ENCODE results near the gene DGKD. TPM values are rescaled to one million over a fixed set of nuclear protein-coding genes. Genes with fewer than 3 reads are reported as not detected.

DGKD gene
- total and polyA plus RNA-seq, 2 donors (not counting 1 experiment from before 2014, with no cell fraction given) = 224 to 396 TPM

DNA sequence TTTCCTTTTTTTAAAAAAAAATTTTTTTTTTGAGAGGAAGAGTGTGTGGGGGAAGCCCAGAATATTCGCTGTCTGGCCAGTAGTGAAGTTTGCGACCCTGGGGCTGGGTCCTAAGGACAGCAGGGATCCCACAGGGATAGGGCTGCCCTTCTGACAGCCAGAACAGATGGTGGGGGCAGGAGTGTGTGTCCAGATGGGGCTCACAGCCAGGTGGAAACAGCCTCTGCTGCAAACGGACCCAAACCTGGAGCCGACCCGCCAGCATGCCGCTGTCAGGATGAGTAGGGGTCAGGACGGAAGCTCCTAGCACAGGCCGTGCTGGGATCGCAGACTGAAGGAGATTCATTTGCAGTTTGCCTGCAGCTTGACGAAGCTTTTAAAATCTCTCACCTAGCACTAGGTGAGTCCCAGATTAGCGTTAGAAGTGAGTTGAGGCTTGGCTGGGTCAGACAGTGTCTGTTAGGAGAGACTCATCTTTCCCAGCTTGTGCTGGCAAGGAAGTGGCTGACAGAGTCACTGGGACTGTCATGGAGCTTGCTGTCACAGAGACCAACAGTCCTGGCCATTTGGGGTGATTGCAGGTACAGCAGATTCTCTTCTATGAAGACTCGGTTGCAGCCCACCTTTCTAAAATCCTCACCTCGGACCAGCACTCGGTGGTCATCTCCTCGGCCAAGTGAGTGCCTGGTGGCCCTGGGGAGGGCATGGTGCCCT, 93.4 kb downstream of the DGKD start:
- Histone ChIP-seq H4K20me1 (ENCODE audit: control insufficient read depth, insufficient read depth, low read length, poor library complexity, severe bottlenecking) (peaks cover 98% of the 10 kb centered on the region), H3K9me3 (ENCODE audit: control extremely low read depth in 1 of 3, control insufficient read depth in 2 of 3, insufficient read depth in 1 of 3, low read length in 2 of 3) (no peaks in the 10 kb centered on the region), H3K36me3 (replicated peaks in 1 of 2; ENCODE audit: control extremely low read depth in 1 of 2, control insufficient read depth in 1 of 2, extremely low read depth in 1 of 2, insufficient read depth in 2 of 2, low read length in 1 of 2) (peaks cover 8 to 97% of the 10 kb centered on the region in 2 experiments), H3K9ac (ENCODE audit: low read length) (no peak overlapping the region), H2AFZ (ENCODE audit: insufficient read depth, low read depth, low read length, poor library complexity, severe bottlenecking) (no peak overlapping the region), H3K4me2 (replicated peaks; ENCODE audit: low read depth, low read length, poor library complexity, severe bottlenecking) (no peak overlapping the region), H3K27me3 (replicated peaks in 1 of 4; ENCODE audit: control extremely low read depth in 1 of 4, control insufficient read depth in 3 of 4, insufficient read depth in 4 of 4, low read length in 3 of 4) (no peaks in the 10 kb centered on the region), H3K4me3 (ENCODE audit: control extremely low read depth in 1 of 5, extremely low read depth in 1 of 5, insufficient read depth in 1 of 5, low read depth in 2 of 5, low read length in 4 of 5) (no peak overlapping the region), H3K4me1 (ENCODE audit: control insufficient read depth in 2 of 2, insufficient read depth in 2 of 2, low read length in 2 of 2) (peaks cover 5 to 8% of the 10 kb centered on the region in 2 donors), H3K27ac (ENCODE audit: low read length in 2 of 2) (no peak overlapping the region), H3K79me2 (ENCODE audit: control insufficient read depth, insufficient read depth, low read length) (peaks cover 88% of the 10 kb centered on the region)
- intact Hi-C loops (cut with micrococcal nuclease) = loop anchor here (10.0 kb wide), 1 partner anchor 63 kb away; no protein-coding TSS in a partner anchor
- ChIA-PET POLR2A (interaction anchor here (0.6 kb wide), 1 partner anchor 12 kb away, joined by 8 read pairs; no protein-coding TSS in a partner anchor), CTCF (interaction anchor here (0.7 to 16.7 kb wide), 7 partner anchors 7 to 264 kb away, joined by 3 to 426 read pairs (median 5); partner anchors contain the start of genes UGT1A5 and USP40)
- H3K9me3 Mint-ChIP-seq (ENCODE audit: insufficient read depth) = no peaks in the 10 kb centered on the region
- ATAC-seq (ENCODE audit: low read depth) = no peak
- TF ChIP-seq, protein P1, sequence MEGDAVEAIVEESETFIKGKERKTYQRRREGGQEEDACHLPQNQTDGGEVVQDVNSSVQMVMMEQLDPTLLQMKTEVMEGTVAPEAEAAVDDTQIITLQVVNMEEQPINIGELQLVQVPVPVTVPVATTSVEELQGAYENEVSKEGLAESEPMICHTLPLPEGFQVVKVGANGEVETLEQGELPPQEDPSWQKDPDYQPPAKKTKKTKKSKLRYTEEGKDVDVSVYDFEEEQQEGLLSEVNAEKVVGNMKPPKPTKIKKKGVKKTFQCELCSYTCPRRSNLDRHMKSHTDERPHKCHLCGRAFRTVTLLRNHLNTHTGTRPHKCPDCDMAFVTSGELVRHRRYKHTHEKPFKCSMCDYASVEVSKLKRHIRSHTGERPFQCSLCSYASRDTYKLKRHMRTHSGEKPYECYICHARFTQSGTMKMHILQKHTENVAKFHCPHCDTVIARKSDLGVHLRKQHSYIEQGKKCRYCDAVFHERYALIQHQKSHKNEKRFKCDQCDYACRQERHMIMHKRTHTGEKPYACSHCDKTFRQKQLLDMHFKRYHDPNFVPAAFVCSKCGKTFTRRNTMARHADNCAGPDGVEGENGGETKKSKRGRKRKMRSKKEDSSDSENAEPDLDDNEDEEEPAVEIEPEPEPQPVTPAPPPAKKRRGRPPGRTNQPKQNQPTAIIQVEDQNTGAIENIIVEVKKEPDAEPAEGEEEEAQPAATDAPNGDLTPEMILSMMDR (IDR thresholded peaks at IDR 0.05) = no peak
- no peak for TF ChIP-seq EZH2 (IDR thresholded peaks at IDR 0.05; ENCODE audit: borderline replicate concordance, insufficient read depth, low read depth, low read length, poor library complexity, severe bottlenecking)
- no peak overlapping the region for H3K4me3 Mint-ChIP-seq
- 96% methylated on average over 15 of the region's 15 CpGs for WGBS (ENCODE audit: insufficient coverage)
- no peak overlapping the region for H3K27ac Mint-ChIP-seq
- no peaks in the 10 kb centered on the region for H3K27me3 Mint-ChIP-seq
- peaks cover 13% of the 10 kb centered on the region for H3K4me1 Mint-ChIP-seq
- DNase-seq = no peak

DNA sequence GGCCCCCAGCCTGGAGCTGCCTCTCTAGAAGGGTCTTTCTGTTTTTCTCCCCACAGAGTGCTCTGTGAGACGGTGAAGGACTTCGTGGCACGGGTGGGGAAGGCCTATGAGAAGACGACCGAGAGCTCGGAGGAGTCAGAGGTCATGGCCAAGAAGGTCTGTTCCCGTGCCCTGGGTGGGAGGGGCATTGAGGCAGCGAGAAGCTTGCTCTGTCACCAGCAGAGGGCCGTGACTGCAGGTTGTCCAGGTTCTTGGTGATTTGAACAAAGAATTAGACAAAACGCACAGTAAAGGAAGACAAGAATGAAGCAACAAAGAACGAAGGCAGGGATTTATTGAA, 93.9 kb downstream of the DGKD start:
- POLR2A ChIA-PET = interaction anchor here (0.6 kb wide), 1 partner anchor 11 kb away, joined by 8 read pairs; no protein-coding TSS in a partner anchor
- H3K27ac Mint-ChIP-seq = no peak overlapping the region

More for the DNA sequence above, 93.9 kb downstream of the DGKD start:
- H3K4me3 Mint-ChIP-seq = no peak overlapping the region
- peaks cover 10% of the 10 kb centered on the region for H3K4me1 Mint-ChIP-seq
- Histone ChIP-seq H3K4me2 (replicated peaks; ENCODE audit: low read depth, low read length, poor library complexity, severe bottlenecking) (no peak overlapping the region), H3K9ac (ENCODE audit: low read length) (no peak overlapping the region), H3K79me2 (ENCODE audit: control insufficient read depth, insufficient read depth, low read length) (peaks cover 89% of the 10 kb centered on the region), H3K4me3 (ENCODE audit: control extremely low read depth in 1 of 5, extremely low read depth in 1 of 5, insufficient read depth in 1 of 5, low read depth in 2 of 5, low read length in 4 of 5) (no peak overlapping the region), H3K36me3 (replicated peaks in 1 of 2; ENCODE audit: control extremely low read depth in 1 of 2, control insufficient read depth in 1 of 2, extremely low read depth in 1 of 2, insufficient read depth in 2 of 2, low read length in 1 of 2) (peaks cover 13 to 98% of the 10 kb centered on the region in 2 experiments), H3K27me3 (replicated peaks in 1 of 4; ENCODE audit: control extremely low read depth in 1 of 4, control insufficient read depth in 3 of 4, insufficient read depth in 4 of 4, low read length in 3 of 4) (no peaks in the 10 kb centered on the region), H3K27ac (ENCODE audit: low read length in 2 of 2) (no peak overlapping the region), H3K4me1 (ENCODE audit: control insufficient read depth in 2 of 2, insufficient read depth in 2 of 2, low read length in 2 of 2) (peaks cover 3 to 8% of the 10 kb centered on the region in 2 donors), H3K9me3 (ENCODE audit: control extremely low read depth in 1 of 3, control insufficient read depth in 2 of 3, insufficient read depth in 1 of 3, low read length in 2 of 3) (no peaks in the 10 kb centered on the region), H4K20me1 (ENCODE audit: control insufficient read depth, insufficient read depth, low read length, poor library complexity, severe bottlenecking) (peaks cover 99% of the 10 kb centered on the region), H2AFZ (ENCODE audit: insufficient read depth, low read depth, low read length, poor library complexity, severe bottlenecking) (no peak overlapping the region)
- DNase-seq (no peak), ATAC-seq (ENCODE audit: low read depth) (no peak)
- CTCF ChIA-PET = interaction anchor here (0.8 to 16.7 kb wide), 6 partner anchors 8 to 264 kb away, joined by 3 to 426 read pairs (median 5); partner anchors contain the start of genes UGT1A5 and USP40
- WGBS (ENCODE audit: insufficient coverage) = 92% methylated on average over 10 of the region's 11 CpGs
- TF ChIP-seq EZH2 (IDR thresholded peaks at IDR 0.05; ENCODE audit: borderline replicate concordance, insufficient read depth, low read depth, low read length, poor library complexity, severe bottlenecking) = no peak
- TF ChIP-seq, protein P1 (IDR thresholded peaks at IDR 0.05) = no peak
- intact Hi-C loops (cut with micrococcal nuclease) = loop anchor here (10.0 kb wide), 1 partner anchor 63 kb away; no protein-coding TSS in a partner anchor
- H3K9me3 Mint-ChIP-seq (ENCODE audit: insufficient read depth) = no peaks in the 10 kb centered on the region
- no peaks in the 10 kb centered on the region for H3K27me3 Mint-ChIP-seq
